ENCODE results near the gene MFSD2A.

DNA sequence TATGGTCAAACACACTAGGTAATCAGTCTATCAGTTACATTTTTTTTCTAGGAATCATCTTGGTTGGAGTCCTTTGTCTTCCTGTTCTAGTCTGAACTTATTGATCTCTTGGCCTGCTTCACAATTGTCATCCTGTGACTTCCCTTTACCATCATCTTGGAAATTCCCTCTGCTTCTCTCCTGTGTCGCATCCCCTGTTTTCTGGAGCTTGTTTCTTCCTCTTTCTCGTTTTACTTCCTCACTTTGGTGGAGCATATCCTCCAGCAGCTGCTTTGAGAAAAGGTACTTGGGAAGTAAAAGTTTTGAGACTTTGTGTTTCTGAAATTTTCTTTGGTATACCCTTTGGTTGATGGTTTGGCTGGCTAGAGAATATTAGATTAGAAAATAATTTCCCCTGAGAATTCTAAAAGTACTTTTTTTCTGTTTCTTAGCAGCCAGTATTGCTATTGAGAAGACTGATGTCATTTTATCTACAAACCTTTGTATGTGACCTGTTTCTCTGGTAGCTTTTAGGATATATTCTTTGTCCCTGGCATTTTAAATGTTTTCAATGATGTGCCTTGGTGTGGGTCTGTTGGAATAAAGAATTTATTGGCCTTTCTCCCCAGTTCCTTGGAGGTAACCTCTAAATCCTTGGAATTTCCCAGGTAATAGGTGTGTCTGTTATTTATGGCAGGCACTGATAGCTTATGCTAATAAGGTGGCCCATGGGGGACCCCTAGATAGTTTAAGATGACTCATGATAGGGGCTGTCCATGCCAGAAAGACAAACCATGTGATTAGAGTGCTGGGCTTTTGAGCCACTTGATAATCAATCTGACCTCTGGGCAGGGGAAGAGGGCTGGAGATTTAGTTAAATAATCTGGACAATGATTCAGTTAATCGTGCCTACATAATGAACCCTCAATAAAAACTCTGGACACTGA is 47.2 kb upstream of the MFSD2A start:
- TF ChIP-seq POLR2A (IDR thresholded peaks at IDR 0.05) (no peak), CTCF (IDR thresholded peaks at IDR 0.05) (no peak)
